Subcutaneous adipose tissue (tissue), 4 donors: ENCODE data around the gene RHOH. TPM values are rescaled to one million over a fixed set of nuclear protein-coding genes. Genes with fewer than 3 reads are reported as not detected.

Source experiments
- total RNA-seq, 4 donors: library from RNA; depleted of rRNA; stranded (reverse); fragments of >200 nt; gene quantifications; one replicate each; pipeline ENCODE4 v1.1.0, GENCODE V29; 2016
- TF ChIP-seq, protein P1 (sequence below): fragments of 450-650 bp; IDR thresholded peaks from one replicate; pipeline ENCODE4 v1.5.1; 2016; ENCODE audit warnings: low read depth, mild to moderate bottlenecking, control low read depth, antibody characterized with exemption, moderate library complexity

The RHOH gene
- total RNA-seq, 4 donors from 2014 or later: 2.1 to 7.0 (median 3.7) TPM

DNA sequence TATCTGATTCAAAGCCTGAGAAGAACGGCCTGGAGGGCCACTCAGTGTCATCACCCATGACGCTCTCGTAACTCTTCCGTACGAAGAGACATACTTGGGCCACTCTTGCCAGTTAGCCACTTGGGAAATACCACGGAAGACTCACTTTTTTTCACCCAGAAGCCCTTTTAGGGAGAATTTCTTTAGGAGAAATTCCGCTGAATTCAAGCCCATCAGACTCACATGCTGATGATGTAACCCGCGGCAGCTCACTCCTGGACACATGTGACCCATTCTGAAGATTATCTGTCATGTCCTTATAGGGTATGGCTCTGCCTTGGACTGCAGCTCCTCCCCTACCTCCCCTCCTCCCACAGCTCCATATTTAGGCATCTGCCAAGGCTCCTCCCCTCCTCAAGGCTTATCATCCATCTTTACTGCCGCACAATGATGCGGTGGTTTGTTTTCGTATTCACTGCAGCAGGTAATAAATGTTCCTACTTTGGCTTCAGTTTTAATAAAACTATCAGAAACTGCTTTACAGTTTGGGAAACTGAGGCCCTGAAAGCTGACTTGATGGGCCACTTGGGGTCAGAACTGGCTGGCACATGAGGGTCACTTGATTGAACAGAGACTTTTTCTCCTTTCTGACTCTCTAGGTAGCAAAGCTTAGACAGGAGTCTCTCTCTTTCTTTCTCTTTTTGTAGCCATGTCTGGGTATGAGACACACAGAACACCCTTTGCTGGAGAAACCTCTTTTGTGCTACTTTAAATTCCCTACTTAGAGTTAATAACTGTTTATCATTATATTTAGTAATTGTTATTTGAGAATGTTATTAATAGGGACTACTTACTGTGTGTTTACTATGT lies 42.1 kb downstream of the RHOH start:
- TF ChIP-seq, protein P1, sequence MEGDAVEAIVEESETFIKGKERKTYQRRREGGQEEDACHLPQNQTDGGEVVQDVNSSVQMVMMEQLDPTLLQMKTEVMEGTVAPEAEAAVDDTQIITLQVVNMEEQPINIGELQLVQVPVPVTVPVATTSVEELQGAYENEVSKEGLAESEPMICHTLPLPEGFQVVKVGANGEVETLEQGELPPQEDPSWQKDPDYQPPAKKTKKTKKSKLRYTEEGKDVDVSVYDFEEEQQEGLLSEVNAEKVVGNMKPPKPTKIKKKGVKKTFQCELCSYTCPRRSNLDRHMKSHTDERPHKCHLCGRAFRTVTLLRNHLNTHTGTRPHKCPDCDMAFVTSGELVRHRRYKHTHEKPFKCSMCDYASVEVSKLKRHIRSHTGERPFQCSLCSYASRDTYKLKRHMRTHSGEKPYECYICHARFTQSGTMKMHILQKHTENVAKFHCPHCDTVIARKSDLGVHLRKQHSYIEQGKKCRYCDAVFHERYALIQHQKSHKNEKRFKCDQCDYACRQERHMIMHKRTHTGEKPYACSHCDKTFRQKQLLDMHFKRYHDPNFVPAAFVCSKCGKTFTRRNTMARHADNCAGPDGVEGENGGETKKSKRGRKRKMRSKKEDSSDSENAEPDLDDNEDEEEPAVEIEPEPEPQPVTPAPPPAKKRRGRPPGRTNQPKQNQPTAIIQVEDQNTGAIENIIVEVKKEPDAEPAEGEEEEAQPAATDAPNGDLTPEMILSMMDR: no peak

DNA sequence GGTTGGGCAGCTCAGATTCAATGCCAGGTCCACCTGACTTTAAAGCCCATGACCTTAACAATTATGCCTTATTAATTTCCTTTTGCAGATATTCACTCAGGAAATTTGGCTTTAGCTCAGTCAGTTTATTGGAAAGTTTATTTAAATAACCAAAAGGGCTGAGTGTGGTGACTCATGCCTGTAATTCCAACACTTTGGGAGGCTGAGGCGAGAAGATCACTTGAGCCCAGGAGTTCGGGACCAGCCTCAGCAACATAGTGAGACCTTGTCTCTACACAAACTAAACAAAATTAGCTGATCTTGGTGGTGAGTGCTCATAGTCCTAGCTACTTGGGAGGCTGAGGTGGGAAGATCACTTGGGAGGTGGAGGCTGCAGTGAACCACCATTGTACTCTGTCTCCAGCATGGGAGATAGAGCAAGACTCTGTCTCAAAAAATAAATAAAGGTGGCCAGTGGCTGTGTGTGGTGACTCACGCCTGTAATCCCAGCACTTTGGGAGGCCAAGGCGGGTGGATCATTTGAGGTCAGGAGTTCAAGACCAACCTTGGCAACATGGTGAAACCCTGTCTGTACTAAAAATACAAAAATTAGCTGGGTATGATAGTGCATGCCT lies 43.3 kb downstream of the RHOH start:
- TF ChIP-seq, protein P1: no peak

DNA sequence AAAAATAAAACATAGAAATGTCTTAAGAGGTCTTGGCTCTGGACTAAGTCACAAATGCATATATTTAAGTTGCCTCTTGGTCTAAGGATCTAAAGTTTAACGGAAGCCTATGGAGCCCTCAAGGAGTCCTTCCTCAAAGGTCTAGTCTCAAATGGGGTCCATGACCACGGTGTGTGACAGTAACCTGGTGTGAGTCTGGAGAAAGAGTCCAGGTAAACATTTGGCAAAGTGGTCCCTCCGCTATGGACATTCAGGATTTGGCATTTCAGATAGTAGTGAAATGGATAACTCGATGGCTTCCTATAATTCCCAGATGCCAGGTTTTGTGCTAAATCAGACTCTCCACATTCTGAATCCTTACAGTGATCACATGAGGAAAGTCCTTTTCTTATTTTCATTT lies 44.2 kb downstream of the RHOH start:
- TF ChIP-seq, protein P1: no peak

DNA sequence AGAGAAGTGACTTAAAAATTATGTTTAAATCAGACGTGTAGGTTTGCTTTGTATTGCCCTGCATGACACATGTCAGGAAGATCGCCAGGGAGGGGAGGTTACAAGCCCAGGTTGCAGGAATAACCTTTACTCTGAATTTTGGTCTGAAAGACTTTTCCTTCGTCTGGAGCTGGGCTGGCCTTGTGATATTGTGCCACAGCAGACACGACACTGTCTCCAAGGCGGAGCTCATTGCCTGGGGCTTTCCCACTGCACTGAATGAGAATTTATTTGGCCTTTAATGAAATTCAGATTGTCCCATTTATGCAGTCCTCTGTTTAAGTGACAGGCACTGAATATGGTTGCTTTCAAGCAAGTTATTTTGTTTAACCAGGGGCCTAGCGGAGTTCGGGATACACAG lies 45.1 kb downstream of the RHOH start:
- TF ChIP-seq, protein P1: no peak

DNA sequence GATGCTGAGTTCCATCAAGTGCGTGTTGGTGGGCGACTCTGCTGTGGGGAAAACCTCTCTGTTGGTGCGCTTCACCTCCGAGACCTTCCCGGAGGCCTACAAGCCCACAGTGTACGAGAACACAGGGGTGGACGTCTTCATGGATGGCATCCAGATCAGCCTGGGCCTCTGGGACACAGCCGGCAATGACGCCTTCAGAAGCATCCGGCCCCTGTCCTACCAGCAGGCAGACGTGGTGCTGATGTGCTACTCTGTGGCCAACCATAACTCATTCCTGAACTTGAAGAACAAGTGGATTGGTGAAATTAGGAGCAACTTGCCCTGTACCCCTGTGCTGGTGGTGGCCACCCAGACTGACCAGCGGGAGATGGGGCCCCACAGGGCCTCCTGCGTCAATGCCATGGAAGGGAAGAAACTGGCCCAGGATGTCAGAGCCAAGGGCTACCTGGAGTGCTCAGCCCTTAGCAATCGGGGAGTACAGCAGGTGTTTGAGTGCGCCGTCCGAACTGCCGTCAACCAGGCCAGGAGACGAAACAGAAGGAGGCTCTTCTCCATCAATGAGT lies 46.6 kb downstream of the RHOH start:
- TF ChIP-seq, protein P1: no peak

DNA sequence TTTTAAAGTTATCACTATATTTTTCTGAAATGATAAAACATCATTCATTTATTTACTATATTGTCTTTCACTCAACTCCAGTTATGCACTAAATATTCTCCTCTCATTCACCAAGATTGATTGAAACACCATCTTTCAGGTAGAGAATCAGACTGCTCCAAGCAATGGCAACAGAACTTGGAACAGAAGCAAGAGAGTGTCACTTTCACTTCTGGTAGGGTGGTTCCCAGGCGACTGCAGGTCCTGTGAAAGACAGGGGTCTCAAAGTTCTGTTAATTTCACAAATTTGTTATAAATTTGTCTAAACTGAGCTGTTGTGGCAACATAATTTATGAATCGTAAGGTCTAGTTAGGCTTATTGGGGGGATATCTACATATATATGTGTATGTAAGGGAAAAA lies 47.8 kb downstream of the RHOH start:
- TF ChIP-seq, protein P1: no peak

DNA sequence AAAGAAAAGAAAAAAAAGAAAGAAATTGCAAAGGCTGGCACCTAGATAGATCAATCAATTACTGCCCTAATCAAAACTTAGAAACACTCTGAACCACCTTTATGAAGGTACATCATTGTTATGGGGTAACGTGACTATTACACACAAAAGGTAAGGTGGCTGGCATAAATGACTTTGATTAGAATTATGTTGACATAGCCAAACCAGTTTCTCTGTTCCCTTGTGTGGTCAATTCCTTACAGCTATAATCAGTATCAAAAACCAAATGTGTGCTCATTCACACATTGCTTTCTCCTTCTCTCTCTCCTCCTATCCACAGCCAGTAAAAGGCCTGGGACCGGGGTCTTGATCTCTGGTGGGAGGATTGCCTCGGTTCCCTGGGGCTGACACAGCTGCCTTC lies 48.7 kb downstream of the RHOH start:
- TF ChIP-seq, protein P1: no peak
